Stromal cell of bone marrow (primary cell): ENCODE measurements around the gene GJC1.
"Not testable (repeated sequence)": the region's sequence is repeated elsewhere in the genome, so short reads cannot be mapped to it uniquely, and the experiment has no call there.

Experiments
- DNase-seq: peaks from one replicate; pipeline ENCODE4 v3.0.0-alpha.2; 2012; ENCODE audit warnings: low read depth

Gene GJC1

GRCh38 chr17:44844390-44844830, 14.3 kb upstream of the GJC1 start:
- DNase-seq, result no peak

DNA sequence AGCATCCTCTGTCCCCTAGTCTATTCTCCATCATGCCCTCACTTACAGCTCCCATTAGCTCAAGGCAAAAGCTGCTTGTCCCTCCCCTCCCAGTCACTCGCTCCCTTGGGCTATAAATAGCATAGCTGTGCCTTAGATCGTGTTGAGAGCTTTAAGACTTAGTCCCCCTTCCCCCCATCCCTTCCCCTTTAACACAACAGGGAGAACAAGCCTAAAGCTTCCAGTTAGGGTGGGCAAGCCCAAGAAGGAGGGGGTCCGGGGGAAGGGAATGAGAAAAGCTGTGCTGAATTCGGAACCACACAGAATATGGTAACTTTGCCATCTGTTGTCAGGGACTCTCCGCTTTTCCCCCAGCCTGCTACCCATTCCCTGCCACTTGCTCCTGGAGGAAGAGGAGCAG, 12.7 kb upstream of the GJC1 start:
- DNase-seq, result no peak

- no peak for DNase-seq
Measured at GRCh38 chr17:44840936-44841335, 10.8 kb upstream of the GJC1 start.

GRCh38 chr17:44840274-44840673, 10.2 kb upstream of the GJC1 start:
- DNase-seq, result no peak

GRCh38 chr17:44837196-44837595, 7.1 kb upstream of the GJC1 start:
- no peak for DNase-seq

DNA sequence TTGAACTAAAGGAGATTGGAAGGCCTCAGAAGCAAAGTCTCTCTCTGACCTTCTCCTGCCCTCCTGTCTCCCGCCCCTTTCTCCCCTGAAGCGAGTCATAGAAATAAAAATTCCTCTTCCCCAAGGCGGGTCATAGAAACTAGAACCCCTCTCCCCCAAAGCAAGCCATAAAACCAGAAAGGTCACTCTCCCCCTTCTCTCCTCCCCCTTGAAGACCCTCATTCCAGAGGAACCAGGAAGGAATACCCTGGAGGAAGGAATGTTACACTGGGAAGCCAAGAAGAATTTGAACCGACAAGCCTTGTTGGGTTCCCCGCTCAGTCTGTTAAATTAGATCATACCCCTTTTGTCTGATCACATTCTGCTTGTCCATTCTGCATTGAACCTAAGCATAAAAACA, 2.7 kb upstream of the GJC1 start:
- DNase-seq, result no peak

GRCh38 chr17:44831371-44831770, 1.3 kb upstream of the GJC1 start:
- DNase-seq, result no peak

DNA sequence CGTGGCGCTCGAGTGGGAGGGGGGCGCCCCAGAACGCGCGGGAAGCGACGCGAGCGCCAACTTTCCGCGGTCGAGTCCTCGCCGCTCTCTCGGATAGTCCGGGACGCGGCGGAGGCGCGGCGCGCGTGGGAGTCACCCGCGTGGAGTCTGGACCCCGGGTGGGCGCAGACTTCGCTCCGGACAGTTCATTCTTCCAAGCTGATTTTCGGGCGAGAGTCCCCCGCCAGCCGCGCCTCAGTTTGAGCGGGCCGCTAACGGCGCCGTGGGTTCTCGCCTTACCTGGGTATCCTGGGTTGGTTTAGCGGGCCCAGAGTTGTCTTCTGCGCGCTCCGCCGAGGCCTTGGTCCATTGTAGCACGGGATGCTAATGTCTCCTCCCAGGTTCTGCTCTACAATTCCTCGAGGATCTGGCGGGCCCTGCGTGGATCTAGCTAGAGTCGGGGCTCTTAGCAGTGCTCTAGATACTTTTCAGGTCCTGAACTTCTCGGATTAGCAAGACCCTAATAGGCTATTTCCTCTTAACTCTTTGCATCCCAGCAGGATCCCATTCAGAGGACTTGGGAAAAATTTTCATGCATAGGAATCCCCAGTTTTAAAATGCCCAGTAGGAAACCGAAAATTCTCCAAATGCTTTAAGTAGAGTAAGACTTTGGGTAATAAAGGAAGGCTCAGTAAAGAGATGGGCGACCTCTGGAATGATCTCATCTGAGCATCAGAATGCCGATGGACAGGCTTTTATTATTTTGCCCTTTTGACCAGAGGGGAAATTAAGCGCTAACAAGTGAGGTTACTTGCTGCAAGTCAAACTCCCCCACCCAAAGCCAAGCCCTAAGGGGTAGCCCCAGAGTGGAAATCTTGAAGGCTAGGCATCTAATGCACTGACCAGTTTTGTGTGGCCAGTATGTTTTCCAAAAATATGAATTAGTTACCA, 537 bp upstream of the GJC1 start:
- no peak for DNase-seq

DNA sequence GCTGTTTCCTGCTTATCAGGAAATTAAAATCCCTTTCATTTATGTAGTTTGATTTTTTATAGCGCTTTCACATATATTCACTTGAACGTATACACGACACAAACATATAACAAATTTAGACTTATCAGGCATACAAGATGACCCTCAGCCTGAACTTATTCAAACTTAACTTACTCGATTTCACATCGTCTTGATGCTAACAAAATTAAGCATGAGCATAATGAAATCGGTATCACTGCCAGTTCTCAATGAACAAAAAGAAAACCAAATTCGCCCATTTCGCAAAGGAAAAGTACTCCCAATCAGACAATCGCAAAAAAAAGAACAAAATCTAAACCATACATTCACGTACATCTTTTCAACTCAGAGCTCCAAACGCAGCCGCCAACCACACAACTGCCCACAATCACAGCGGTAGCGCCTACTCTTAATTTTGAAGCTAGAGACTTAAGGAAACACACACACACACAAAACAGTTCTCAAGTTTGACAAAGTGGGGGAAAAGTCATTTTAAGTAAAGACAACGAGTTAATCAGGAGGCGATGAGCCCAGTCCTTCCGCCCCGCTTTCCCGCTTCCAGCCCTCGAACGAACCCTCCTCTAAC, 1.1 kb downstream of the GJC1 start:
- DNase-seq, result no peak

DNA sequence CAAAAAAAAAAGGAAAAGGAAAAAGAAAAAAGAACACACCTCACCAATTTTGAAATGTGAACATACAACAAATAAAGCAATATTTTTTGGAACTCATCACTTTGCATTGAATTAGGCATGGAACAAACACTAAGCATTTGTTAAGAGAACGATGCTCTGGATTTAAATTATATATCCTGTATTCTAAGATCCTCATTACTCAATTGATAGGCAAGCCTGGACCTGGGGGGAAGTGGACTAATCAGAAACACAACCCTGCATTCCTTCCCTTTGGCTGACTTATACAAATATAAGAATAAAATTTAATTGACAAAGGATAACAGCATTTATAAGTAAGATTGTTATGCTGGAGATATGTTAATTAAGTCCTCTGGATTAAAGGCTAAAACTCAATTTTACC, 2.2 kb downstream of the GJC1 start:
- no peak for DNase-seq

- no peak for DNase-seq
Measured at GRCh38 chr17:44826123-44826790, 3.8 kb downstream of the GJC1 start.

DNA sequence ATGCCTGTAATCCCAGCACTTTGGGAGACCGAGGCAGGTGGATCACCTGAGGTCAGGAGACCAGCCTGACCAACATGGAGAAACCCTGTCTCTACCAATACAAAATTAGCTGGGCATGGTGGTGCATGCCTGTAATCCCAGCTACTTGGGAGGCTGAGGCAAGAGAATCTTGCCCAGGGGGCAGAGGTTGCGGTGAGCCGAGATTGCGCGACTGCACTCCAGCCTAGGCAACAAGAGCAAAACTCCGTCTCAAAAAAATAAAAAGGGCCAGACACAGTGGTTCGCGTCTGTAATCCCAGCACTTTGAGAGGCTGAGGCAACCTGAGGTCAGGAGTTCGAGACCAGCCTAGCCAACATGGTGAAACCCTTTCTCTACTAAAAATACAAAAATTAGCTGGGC, 4.9 kb downstream of the GJC1 start:
- DNase-seq, result not testable (repeated sequence)

DNA sequence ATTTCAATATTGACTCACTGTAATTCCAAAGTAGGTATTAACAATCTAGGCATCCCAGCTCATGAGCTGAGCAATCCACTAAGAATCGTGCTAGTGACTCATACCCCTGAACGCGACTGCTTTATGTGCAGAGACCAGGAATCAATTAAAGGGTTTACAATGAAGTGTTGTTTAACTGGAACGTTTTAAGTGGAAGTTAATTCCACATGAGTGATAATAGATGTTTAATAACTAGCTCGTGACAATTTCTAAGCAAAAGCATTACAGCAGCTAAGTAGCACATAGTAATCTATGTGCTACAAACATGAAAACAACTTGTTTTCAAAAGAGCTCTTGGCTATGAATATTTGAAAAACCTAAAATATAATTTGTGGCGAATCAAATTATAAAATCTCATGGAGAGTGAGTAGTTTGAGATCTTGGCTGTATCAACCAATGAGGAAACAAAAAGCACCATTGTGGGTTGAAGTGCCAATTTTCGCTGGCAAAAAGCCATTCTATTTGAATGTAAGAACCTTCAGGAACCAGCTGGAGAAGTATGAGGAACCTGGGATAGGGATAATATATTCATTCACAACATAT, 9.4 kb downstream of the GJC1 start:
- DNase-seq, result peak; percentile 82

- DNase-seq, result not testable (repeated sequence)
Measured at GRCh38 chr17:44818508-44818907, 11.6 kb downstream of the GJC1 start.

- DNase-seq, result no peak
Measured at GRCh38 chr17:44812263-44812662, 17.8 kb downstream of the GJC1 start.

GRCh38 chr17:44808656-44809388, 21.3 kb downstream of the GJC1 start:
- not testable (repeated sequence) for DNase-seq

GRCh38 chr17:44808156-44808555, 21.9 kb downstream of the GJC1 start:
- no peak for DNase-seq

DNA sequence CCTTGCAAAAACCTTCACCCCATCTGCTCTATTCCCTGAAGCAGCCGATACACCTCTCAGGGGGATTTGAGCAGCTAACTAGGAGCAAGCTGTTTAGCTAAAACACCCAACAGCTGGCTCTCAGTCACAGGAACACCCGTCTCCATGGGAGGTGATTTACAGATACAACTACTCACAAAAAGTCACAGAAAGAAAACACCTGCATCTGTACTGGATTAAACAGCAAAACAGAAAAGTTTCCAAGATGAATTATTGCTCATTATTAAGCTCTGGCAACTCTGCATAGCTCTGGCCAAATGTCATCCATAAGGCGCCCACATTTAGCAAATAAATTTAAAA, 22.3 kb downstream of the GJC1 start:
- DNase-seq, result no peak

GRCh38 chr17:44807093-44807816, 22.8 kb downstream of the GJC1 start:
- no peak for DNase-seq

DNA sequence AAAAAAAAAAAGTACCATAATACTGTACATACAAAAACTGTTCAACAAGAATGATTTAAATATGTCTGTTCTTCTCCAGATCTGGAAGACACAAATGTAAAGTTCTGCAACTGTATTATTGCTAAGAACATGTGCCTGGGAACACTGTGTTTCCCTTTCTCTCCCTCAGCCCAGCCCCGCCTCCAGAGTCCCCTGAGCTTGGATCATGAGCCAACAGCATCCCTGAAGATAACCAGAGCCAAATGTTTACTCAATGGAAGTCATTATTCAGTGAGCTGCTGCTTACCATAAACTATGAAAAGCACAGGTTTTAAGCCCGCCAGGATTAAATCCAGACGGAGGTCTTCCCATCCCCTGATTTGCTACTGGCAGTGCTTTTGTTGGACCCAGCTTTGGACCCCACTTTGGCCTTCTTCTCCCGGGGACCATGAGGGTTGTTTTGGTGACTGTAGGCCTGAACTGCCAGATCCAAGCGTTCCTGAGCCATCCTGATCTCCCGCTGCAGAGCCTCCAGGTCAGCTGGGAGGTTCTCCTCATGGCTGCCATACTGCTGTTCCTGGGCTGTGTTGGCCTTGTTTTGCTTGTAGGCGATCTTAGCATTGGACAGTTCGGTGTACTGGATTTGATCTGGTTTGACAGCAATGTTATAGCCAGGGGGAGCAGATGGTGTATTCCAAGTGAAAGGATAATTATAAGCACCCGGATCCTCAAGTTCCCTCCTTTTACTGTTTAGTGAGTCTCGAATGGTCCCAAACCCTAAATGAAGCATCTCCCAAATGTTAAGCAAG, 25.6 kb downstream of the GJC1 start:
- DNase-seq, result no peak

DNA sequence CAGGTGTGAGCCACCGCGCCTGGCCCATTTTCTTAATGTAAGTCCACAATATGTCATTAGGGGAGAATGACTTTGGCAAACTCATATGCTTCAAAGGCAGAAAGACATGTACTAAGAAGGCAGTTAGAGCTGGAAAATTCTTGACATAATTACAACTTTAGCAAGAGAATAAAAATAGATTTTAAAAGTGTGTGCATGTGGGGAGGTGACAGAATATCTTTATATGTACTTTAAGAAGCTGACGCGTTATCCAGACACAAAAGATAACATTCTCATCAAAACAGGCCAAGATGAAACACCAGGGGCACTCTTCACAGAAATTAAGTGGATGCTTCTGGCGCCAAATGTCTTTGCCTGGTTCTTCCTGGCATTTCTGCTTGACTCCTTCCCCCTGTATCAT, 28.2 kb downstream of the GJC1 start:
- DNase-seq, result no peak
